T-helper 1 cell (primary cell): ENCODE measurements around the gene TCFL5.

Experiments used
- DNase-seq, 5 donors: peaks; one replicate each; pipeline ENCODE4 v3.0.0-alpha.2; 2012 to 2020

The TCFL5 gene

DNA sequence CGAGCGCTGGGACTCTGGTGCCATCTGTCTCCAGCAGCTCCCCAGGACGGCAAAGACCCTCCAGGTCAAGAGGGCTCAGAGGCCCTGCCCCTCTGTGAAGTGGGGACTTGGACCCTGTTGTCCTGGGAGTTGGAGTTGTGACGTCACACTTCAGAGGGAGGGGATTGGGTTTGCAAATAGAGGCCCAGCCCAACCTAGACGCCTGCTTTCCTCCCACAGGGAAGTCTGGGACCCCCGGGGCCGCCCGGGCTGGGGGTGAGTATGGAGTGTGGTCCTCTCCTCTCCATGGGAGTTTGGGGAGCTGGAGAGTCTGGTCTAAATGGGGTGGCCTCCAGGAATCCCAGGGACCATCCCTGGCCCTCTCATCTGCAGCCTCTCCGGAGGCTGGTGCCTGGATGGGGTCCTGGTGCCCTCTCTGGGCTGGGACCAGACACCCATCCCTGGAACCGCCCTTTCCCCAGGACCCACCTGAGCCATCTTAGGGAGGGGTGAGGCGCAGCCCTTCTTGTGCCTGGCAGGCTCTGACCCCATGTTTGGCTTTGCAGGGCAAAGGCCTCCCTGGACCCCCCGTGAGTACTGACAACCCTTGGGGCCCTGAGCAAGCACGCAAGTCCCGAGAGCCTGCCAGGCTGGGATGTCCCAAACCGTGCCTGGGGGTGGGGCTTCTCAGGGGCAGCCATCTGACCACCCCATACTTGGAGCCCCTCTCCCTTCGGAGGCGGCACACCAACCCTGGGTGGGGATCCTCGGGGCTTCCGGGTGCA is 40.5 kb downstream of the TCFL5 start:
- DNase-seq: no peak

DNA sequence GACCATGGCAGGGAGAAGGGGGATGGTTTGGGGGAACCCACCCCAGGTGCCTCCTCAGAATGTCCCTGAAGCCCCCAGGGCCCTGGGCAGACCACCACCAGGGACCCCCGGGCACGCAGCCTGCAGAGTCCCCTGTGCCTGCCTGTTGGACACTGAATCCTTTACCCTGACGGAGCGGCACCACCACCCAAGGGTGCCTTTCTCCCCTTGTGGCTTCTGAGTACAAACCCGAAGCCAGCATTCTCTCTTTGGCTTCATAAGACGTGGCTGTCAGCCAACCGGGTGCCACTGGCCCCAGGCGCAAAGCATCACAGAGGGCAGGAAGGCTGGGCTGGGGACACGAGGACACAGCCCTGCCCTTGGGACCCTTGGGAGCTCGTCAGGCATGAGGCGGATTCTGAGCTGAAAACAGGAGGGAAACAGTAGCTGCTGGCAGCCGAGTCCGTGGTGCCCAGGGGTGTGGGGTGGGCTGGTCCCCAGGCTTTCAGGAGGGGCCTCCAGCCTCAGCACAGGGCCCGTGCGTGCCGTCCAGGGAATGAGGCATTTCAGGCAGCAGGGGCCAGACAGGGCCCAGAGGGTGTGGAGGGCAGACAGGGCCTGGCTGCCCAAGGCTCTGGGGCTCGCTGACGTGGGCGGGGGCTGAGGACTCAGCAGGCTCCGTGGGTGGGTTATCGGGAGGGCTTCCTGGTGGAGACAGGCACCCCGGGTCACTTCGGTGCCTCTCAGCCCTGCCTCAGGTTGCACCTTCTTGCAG is 41.2 kb downstream of the TCFL5 start:
- DNase-seq: no peak

DNA sequence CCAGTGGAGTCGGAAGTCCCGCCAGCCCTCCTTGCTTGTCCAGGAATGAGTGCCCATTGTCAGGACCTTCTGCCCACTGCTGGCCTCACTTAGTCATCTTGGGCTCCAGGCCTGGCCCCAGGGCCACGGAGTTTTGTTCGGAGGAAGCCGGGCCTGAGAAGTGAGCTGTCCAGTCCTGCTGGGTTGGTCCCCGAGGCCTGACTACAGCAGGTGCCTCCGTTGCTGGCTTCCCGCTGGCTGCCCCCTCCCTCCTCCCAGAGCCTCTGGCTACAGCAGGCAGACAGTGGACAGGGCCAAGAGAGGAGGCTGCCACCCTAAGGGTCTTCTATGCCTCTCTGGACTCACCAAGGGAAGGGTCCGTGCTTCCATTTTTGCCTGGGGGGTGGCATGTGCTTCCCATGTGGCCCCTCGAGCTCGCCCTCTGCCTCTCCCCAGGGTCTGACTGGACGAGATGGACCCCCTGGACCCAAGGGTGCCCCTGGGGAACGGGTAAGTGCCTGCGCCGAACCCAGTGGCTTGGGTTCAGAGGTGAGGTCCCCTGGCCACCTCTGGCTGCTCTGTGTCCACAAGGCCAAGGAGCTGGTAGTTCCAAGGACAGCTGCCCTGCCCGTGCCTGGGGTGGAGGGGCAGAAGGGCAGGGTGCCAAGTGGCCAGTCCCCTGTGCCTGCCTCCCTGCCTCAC is 42.0 kb downstream of the TCFL5 start:
- DNase-seq: no peak

DNA sequence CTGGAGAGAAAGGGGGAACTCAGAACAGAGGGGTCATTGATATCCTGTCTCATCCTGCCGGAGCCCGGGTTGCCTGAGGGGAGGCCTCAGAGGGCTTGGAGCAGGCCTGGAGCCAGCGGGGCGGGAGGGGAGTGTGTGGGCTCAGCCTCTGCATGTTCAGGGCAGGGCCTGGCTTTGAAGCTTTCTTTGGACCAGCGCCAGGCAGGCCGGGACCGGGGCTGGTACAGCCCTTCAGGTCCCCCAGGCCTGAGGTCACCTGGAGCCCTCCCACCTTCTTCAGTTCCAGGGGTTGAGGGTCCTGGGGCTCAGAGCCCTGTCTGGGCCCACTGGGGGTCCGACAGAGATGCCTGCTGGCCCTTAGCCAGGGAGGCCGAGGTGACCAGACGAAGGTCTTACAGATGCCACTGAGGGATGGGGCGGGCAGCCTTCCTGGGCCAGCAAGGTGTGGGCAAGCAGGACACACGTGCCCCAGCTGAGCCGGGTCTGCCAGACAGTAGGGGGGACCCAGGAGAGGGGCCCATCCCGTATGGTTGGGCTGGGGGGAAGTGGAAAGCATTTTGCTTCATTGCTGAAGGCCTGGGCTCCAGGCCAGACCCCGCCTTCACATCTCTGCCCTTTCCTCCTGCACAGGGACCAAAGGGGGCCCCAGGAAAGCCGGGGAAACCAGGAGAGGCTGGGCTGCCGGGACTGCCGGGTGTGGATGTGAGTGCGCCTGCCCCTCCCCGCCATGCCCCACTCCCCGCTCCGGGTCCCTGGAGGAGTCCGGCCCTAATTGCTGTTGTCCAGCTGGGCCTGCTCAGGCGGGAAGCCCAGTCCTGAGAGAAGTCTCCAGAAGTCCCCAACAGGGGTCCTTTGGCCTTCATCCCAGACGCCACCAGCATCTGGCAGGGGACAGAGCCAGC is 42.8 kb downstream of the TCFL5 start:
- DNase-seq: no peak

DNA sequence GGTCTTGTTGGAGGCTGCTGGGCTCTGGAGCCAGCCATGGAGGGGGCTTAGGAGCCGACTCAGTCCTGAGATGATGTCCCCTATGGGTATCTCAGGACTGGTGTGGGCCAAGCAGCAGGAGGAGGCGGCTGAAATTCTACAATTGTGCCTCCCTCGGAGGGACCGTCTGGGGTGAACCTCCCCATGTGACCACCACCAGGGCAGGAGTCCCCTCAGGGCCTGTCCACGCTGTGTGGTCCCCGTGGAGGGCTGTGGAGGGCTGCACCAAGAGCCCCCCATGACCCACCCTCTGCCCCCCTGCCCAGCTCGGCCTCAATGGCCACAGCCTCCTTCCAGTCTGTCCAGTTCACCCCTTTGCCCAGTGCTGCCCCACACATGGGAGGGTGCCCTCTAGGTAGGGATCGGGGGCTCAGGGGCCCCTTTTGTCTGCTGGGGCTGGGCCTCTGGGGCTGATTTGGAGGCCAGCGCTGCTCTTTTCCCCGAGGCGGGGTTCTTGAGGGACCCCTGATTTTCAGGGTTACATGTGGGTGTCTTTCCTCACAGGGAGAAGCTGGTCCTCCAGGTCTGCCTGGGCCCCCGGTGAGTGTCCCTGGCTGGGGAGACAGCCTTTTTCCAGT is 43.5 kb downstream of the TCFL5 start:
- no peak for DNase-seq

DNA sequence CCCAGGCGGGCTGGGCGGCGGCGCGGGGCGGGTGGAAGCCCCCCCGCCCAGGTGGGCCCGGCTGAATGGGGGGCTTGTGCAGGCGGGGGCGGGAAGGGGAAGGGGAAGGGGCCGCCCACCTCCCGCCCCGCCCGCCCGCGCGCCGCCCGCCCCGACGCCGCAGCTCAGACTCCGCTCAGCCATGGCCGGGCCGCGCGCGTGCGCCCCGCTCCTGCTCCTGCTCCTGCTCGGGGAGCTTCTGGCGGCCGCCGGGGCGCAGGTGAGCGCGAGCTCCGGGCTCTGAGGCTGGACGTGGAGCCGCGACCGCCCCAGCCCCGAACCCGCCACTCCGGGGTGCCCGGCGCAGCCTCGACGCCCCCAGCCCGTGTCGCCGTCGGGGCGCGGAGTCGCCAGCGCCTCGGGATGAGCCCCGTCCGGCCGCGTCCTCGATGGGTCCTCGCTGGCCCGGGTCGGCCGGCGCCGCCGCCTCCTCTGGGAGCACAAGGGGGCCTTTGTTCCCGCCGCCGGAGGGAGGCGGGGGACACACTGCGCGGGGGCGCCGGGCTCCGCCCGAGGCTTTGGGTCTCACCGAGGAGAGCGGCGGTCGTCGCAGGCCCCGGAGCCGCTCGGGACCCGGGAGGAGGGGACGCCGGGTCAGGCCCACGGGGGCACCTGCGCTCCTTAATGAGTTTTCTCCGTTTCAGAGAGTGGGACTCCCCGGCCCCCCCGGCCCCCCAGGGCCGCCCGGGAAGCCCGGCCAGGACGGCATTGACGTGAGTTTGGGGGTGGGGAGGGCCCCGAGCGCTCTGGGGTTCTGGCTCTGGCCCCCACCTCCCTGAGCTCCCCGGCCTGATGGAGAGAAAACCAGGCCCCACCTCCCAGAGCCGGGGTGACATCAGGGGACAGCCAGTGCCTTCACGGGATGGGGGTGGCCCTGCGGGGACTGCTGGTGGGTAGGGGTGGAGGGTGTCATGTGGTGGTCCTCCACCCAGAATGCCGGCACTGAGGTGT is 44.4 kb downstream of the TCFL5 start, which contains the start of gene COL9A3:
TSS of gene COL9A3 (plus strand) at position 167 of the 990 bp plus-strand sequence. CDS start at position 182, 15 bp downstream.
- no peak for DNase-seq

- no peak for DNase-seq
These were observed 45.4 kb downstream of the TCFL5 start for GRCh38 chr20:62816031-62816883.

GRCh38 chr20:62815066-62815991 is 46.3 kb downstream of the TCFL5 start:
- DNase-seq: no peak

DNA sequence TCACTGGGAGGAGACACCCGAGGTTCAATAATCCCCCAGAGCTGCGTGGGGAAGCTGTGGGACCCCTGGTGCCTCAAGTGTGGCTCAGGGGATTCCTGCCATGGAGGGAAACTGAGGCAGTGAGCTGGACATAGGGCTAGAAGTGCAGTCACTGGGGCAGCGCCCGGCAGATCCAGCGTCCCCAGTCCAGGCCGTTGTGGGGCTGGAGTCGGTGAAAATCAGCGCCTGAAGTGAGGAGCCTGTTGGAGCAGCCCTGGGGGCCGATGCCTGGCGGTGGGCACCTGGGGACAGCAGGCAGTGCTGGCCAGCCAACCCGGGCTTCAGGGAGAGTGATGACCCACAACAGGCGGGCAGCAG is 46.9 kb downstream of the TCFL5 start:
- DNase-seq: no peak

- no peak for DNase-seq
These were observed 47.4 kb downstream of the TCFL5 start for GRCh38 chr20:62814060-62814708.

DNA sequence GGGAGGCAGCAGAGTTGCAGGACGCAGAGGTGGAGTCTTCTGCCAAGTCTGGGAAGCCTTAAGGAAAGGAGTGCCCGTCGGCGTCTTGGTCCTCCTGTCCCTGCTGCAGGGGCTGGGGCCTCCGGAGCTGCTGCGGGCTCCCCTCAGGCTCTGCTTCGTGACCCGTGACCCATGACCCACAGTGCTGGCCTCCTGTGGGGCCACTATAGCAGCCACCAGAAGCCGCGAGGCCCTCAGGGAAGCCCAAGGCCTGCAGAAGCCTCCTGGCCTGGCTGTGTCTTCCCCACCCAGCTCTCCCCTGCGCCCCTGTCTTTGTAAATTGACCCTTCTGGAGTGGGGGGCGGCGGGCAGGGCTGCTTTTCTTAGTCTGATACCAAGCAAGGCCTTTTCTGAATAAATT is 48.0 kb downstream of the TCFL5 start:
- DNase-seq: no peak

DNA sequence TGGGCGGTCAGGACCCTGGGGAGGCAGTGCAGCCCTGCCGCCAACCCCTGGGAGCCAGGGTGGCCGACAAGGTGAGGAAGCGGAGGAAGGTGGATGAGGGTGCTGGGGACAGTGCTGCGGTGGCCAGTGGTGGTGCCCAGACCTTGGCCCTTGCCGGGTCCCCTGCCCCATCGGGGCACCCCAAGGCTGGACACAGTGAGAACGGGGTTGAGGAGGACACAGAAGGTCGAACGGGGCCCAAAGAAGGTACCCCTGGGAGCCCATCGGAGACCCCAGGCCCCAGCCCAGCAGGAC is 48.8 kb downstream of the TCFL5 start:
- DNase-seq: no peak

- DNase-seq: no peak
These were observed 49.3 kb downstream of the TCFL5 start for GRCh38 chr20:62812181-62812906.

- DNase-seq: no peak
These were observed 49.9 kb downstream of the TCFL5 start for GRCh38 chr20:62811720-62812119.

- no peak for DNase-seq
These were observed 50.3 kb downstream of the TCFL5 start for GRCh38 chr20:62811320-62811719.

GRCh38 chr20:62809530-62810428 is 51.8 kb downstream of the TCFL5 start:
- DNase-seq: no peak
